SKM-1 (cell line): ENCODE measurements around the gene NEURL3.

Experiments used
- DNase-seq: peaks from one replicate; lab custom pipeline; 2025; ENCODE audit not compliant: unreplicated experiment; lab: John Stamatoyannopoulos, UW

Gene NEURL3

DNA sequence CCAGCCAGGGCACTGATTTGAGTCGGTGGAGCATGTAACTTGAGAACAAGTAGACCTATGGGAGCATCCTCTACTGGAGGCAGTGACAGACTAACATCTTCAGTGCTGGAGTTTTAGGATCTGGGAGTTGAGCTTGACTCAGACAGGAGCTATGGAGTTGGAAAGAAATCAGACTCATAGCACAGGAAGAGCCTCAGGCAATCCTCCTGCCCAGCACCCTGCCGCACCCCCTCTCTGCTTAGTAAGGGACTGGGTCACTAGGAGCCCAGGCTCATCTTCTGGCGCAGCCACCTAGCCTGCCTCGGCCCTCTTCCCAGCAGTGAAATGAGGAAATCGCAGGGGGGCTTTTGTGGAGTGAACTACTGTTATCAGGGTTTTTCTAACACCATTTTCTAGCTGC, 35.0 kb upstream of the NEURL3 start:
- DNase-seq, result no peak

DNA sequence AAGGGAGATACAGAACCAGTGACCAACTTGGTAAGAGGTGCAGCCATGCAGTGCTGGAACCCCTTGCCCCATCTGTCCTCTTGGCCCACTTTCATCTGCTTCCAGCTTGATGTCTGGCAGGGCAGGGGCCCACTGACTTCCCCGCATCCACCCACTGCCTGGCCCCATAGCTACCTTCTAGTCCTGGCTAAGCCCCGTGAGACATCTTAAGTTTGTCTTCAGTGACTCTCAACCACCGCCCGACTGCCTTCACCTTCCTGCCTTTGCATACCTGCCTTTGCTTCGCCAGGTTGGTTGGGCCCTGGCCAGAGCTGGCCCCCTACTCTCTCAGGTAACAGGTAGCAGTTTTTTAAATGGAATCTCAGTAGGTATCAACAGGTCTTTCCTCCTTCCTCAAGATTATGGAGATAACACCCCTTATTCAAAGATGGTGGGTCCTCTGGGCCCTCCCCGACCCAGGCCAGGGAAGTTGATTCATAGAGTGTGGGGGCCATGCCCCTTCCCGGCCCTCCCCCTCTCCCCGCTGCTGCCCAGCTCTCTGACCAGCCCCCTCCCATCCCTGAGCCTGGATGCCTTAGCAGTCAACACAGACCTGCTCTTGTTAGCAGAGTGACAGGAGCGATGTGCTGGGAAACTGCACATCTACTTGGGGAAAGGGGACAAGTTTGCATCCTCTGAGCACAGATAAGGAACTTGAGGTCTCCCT, 34.2 kb upstream of the NEURL3 start:
- no peak for DNase-seq

DNA sequence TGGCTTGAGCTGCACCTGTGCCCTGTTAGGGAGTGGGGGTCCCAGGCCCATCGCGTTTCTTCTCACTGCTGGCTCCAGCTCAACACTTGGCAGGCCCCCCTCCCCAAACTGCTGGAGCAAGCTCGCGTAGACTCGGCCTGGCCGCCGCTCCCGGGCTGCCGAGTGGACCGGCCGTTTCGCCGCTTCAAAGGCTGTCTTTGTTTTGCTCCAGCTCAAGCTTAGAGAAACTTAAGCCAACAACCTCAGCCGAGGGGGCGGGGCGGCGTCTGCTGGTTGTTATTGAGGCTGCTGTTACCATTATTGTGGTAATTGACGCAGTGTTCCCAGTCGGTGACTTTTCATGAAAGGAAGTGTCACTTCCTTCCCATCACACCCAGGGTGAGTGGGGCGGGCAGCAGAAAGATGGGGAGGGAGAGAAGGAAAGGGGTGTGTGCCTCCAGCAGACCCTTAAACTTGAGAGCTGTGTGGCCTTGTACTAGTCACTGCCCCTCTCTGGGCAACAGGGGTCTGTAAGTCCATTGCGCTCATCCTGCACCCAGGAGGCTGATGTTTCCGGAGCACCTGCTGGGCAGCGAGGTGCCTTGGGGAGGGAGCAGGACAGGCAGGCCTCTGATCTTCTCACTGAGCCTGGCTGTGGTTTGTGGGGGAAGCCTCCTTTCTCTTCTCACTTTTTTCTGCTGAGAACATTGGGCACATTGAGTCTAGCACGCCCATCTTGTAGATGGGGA, 33.5 kb upstream of the NEURL3 start:
- no peak for DNase-seq

DNA sequence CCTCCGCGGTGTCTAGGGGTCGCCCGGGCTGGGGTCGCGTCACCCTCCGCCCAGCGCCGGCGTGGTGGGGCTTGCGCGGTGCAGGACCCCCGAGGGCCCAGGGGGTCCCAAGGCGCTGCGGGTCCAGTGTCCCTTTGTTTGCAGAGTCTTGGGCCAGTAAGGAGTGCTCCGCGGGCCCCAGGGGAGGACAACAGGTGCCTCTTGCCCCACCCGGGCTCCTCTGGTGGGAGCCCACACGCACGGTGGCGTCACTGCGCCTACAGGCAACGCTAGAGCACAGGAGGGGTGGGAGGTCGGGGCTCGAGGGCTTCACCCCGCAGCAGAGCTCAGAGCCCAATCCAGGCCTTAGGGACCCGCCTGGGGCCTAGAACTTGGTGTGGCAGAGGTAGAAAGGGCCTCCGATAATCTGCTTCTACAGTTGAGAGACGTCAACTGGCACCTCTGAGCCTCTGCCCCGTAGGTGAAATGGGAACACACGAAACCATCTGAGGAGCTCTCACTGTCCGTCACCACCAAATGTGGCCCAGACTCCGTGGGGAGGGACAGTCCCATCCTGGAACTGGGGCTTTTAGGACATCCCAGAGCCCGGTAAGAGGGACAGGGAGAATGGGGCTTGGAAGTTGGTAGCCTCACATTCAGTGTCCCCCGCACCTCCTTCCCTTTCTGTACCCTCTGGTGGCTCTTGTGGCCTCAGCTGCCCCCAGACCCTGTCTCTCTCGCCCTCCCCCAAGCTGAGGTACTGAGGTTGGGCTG, 32.8 kb upstream of the NEURL3 start:
- no peak for DNase-seq

DNA sequence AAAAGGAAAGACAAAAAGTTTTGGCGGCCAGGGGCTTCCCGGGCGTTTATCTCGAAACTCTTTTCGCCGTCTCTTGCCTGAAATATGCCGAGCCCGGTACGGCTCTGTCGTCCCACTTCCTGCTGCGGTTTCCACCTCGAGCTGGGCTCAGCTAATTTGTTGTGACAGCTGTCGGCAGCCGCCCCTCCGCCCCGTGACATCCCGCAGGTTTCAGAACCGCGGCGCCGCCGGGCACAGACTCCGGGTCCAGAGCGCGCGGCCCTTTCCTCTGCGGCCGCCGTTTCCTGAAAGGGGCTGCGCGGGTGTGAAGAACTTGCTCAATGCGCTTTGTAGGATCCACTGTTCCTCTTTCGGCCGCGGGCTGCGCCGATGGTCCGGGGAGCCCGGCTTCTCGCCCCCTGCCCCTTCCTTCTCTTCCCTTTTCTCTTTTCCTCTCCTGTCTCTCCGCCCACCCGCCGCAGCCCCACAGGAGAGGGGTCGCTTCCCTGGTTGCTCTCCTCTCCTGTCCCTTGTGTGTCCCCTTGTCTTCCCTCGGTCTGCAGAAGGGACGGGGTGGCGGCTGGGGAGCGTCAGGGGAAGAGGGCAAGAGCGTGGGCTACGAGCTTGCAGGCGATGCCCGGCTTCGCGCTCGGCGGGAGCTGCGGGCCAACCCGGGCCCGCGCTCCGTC, 32.0 kb upstream of the NEURL3 start:
- DNase-seq, result peak; percentile 87

DNA sequence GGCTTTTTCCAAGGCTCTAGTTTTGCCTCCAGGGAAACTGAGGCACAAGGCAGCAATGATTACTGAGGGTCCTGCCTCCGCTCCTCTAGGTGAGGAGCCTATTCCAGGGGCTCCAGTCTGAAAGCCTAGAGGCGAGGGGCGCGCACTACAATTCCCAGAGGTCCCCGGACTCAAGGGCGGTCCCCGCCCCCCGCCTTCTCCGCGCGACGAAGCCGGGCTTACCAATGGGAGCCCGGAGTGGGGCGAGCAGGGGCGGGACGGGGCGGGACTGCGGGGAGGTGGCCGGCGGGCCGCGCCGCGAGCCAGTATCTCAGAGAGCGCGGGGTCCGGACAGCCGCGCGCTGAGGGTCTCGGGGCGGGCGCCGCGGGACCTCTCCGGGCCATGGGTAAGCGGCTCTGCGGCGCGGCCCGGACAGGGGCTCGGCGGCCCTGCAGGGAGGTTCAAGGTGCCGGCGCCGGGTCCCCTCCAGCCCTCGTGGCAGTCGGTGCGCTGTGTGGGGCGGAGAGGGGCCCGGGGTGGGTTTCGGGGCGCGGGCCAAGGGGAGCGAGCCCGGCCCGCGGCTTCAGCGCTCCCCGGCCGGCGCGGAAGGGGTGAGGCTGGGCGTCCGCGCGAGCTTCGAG, 31.4 kb upstream of the NEURL3 start, which contains the start of gene ARID5A:
ARID5A (plus strand) TSS at position 308 of the 621 bp plus-strand sequence; CDS start at position 383, 75 bp downstream.
- DNase-seq, result peak; percentile 78

DNA sequence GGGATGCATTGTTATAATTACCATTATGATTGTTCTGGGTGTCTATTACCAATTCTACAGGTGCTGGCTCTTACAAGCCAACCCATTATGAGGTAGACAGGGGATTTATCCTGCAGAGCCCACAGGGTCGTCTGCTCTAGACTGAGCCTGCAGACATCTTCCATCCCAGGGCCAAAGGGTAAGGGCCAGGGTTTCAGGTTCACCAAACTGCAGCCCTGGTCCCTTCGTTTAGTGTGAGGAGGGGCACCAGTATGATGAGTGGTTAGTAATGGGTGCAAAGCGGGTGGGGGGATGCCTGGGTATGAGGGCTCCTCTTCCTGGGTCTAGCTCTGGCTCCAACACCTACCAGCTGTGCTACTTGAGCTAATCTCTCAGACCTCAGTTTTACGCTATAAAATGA, 30.2 kb upstream of the NEURL3 start:
- no peak for DNase-seq

DNA sequence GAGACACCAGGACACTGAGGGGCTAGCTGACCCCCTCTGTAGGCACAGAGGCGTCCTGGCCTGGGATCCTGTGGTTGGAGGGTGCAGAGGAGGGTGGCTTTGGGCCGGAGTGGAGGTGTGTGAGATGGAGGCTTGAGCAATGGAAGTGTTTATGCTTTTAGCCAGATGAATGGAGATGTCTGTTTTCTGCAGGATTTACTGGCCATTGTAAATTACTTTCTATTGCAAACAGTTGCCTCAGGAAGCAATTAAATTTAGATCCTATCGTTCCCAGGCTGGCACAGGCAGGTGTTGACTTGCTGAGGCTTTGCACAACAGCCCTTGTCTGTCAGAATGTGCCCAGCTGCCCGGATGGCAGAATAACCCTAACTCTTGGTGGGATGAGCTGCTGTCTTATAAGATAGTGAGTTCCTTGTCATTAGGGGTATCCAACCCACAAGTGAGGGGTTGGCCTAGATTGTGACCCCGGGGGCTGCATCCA, 29.6 kb upstream of the NEURL3 start:
- no peak for DNase-seq

DNA sequence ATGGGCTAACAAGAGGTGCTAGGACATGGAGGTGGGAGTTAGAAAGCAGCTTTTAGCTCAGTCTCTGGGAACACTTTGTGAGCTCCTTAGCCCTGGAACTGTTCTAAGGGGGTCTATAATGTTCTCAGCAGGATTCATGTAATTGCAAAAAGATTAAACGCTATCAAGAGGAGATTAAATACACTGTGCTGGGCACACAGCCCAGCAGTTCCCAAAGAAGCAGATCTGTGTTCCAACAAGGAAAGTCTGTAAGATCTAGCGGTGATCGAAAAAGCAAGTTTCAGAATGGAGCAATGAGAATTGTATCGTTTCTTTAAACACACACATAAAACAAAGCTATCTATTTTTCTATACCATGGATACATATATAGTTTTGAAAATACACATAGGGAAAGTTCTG, 29.0 kb upstream of the NEURL3 start:
- no peak for DNase-seq

DNA sequence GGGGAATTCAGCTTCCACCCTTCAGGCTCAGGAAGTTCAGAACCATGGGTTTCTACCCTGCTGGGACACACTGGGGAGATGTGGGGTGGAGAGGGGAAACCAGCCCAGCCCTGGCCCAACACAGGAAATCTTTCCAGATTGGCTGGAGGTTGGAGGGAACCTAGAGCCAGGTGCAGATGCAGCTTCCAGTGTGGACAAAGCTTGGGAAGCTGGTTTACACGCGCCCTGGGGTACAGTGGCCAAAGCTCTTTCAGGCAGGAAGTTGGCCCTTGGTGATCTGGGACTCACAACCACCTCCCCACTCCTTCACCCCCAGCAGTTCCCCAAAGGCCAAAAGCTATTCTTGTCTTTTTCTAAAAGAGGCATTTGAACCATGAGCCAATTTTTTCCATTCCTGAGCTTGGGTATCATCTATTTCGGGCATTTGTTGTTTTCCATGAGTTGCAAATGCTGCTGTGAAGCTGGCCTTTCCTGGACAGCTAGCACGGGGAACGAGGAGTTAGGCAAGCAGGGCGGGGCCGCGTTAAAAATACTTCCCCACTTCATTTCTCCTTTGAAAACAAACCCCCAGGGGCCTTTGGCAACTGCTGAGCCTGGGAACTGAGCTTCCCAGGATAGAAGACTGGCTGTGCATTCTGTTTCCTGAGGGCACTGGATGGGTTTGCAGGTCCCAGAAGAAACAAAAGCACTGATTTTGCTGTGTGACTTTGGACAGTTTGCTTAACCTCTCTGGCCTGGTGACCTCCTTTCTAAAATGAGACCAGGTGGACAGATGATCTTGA, 28.3 kb upstream of the NEURL3 start:
- no peak for DNase-seq

DNA sequence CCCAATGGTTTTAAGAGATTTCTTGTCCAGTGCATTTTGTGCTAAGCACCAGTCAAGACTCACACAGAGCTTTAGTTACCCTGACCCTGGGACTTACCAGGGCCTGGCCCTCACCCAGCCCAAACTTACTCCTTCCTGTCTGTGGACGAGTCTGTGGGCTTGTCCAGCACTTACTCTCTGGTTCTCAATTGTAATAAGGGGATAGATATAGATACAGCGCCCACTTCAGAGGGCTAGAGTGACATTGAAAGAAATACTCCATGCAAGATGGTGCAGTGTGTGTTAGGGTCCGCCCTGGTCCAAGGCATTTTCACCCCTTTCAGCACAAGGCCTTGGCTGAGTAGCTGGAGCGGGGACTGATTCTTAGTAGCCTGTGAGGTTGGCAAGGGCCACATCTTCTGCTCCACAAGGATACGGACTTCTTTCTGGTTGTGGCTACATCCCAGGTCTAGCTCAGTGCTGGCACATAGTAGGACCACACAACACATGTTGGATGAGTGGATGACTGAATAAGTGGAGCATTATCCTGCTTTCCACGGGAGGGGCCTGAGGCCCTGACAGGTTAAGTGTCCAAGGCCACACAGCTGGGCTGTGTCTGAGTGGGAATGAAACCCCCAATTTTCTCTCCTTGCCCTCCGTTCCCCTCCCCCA, 27.6 kb upstream of the NEURL3 start:
- DNase-seq, result no peak

DNA sequence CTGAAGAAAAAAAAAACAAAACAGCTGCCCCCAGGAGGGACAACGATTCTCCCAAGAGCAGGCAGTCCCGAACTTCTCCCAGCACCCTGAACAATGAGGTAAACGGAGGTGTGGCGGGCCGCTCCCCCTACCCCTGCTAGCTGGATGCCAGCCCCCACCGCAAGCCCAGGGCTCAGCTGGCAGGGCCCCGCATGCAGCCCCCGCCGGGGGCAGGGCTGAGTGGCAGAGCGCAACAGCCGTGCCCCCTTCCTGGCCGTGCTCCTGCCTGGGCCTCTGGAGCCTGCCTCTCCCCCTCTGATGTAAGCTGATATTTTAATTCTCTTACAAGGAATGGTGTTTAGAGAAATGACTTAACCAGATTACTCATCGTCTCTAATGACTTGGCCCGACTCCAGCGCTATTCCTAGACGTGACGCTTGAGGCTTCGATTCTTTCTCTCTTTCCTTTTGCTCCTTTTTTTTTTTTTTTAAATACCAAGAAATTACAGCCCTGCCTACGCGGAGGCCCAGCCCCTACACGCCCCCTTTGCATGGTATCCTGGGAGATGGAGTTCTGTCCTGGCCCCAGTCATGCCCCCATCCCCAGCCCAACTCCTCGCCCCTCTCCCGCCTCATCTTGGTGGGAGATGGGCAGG, 26.8 kb upstream of the NEURL3 start:
- peak; percentile 29 for DNase-seq

DNA sequence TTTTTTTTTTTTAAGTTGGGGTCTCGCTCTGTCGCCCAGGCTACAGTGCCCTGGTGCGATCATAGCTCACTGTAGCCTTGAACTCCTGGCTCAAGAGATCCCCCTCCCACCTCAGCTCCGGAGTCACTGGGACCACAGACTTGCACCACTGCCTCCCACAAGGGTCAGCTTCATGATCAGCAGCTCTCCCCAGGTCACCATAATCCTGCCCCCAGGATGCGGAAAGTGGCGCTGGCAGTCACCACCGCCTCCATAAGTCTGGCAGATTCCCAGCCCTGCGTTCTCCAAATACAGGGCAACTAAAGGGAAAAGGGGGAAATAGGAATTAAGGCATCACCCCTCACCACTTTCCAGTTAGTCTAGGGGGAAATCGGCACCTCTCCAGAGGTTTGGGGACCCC, 26.2 kb upstream of the NEURL3 start:
- DNase-seq, result no peak

DNA sequence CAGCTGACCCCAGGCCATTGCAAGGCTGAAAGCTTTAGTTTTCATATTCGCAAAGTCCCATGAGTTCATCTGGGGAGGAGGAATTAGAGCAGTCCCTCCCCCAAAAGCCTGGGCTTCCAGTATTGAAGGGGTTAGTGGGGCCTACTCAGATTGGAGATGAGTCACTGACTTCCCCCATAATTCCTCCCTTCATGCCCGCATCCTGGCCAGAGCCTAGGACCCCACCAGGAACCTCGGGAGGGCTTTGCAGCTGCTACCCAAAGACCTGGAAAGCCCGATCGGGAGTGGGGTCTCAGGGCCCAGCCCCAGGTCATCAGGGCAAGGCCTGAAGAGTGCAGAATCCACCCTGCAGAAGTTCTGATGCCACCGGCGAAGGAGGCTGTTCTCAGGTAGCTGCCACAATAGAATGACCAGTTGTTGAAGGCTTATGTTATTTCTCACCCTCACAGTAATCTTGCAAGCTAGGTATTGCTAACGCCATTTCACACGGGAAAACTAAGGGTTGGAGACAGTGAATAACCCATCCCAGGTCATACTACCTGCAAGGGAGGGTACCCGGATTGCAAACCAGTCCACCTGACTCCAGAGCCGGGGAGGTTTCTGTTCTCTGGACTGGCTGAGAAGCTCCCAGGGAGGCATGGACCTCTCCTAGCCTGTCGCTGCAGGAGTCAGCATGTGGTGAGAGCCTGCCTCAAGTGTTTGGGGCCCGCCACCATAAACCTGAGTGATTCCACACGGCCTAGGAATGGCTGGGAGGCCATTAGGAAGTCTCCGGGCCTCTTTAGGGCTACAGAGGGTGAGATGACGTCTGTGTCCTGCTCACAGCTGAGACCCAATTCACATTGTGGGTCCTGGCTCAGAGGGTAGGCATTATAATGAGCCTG, 25.6 kb upstream of the NEURL3 start:
- DNase-seq, result no peak

DNA sequence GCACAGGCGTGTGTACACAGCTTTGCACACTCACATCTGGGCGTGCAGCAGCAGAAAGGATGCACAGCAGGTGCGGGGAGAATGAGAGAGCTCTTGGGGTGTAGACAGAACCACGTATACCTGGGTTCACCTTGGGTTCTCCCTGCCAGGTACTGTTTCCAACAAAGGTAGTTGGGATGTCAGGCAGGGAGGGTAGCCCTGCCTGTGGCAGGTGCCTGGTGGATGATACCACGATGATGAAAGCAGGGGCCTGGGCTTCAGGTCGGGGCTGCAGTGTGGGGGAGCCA, 24.9 kb upstream of the NEURL3 start:
- no peak for DNase-seq

DNA sequence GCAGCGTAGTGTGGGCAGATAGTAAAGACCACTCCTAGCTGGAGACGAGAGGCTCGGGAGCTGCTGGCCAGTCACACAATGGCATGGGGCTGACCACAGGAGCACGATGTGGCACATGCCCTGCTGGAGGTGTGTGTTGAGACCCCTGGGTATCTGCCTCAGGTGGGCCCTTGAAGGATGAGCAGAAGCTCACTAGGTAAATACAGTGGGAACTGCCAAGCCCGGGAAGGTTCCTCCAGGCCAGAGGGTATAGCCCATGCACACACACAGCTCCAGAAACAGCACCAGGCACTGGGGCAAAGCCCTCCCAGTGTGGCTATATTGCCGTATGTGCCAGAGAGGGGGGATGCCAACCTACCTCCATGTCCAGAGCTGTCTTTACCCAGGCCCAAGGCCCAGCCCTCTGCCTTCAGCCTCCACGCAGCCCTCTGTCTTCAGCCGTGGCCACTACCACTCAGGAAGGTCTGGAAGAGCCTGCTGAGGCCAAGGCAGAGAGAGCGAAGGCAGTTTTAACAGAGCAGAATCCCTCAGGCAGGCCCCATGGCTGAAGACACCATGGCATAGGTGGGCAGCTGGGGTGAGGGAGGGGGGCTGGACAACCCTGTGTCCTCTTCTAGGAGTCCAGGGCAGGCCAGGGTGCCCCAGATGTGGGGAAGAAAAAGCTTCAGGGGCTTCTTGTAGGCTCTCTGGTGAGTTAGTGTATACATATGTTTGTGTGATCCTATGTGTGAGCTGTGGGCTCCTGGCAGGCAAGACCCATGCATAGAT, 24.4 kb upstream of the NEURL3 start:
- DNase-seq, result no peak

DNA sequence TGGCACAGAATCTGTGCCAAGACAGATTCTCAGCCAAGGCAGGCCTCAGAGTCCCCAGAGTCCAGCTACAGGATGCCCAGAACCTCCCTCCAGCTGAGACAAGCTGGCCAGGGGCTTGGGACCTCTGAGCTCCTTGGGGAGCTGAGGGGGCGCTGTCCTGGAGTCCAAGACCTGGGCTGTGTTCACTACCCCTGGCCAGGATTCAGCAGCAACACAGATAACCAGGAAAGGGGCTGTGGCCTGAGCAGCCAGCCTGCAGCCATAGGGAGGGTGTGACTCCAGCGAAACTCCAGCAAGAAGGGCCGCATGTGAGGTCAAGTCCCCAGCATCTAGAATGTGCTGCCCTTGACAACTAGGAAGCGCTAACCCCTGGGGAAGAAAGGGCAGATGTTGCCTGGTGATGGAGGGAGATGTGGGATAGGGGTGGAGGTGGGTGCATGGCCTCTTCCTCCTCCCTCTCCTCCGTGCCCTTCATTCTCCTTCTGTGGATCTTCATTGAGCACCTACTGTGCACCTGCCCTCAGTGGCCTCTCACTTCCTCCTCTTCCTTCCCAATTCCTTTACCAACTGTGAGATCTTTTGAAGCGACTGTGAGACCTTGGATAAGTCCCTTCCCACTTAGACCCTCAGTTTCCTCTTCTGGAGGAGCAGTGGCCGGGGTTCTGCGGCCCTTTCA, 23.7 kb upstream of the NEURL3 start:
- no peak for DNase-seq
